ENCODE data around the gene PSG5. TPM values are rescaled to one million over a fixed set of nuclear protein-coding genes. Genes with fewer than 3 reads are reported as not detected.

PSG5 gene
- total and polyA plus RNA-seq, 2 experiments from 2014 or later = 0.32 TPM; not detected in 1

DNA sequence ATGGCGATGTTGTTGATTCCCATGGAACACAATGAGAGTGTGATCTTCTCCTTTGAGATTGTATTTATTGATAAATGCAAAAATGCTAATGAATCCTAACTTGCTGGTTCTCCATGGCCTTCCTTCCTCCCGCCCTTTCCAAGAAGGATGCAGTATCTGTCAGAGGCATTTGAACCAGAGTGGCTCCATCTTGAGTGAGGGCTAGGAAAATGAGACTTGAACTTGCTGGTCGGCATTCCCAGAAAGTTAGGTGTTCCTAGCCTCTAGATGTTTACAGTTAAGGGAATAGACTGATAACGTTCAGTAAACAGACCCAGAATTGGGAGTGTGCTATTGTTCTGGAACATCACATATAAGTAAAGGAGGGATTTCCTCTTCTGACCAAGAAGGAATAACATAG is 59.6 kb downstream of the PSG5 start:
- Mint-ChIP-seq H3K4me3 (no peak overlapping the region), H3K27me3 (ENCODE audit: insufficient read depth, low read depth, poor library complexity) (peaks cover 2% of the 10 kb centered on the region), H3K4me1 (no peaks in the 10 kb centered on the region), H3K36me3 (ENCODE audit: low read depth) (peaks cover 23% of the 10 kb centered on the region), H3K27ac (no peak overlapping the region), H3K9me3 (peaks cover 95% of the 10 kb centered on the region)
- H2AFZ ChIP-seq = no peak overlapping the region
- DNase-seq (ENCODE audit: low spot score) (no peak), ATAC-seq (no peak)
- H3K4me3 ChIP-seq = no peak overlapping the region
- no peaks in the 10 kb centered on the region for H3K36me3 ChIP-seq (ENCODE audit: insufficient read depth)
- H3K4me2 ChIP-seq = no peak overlapping the region
- H3K79me2 ChIP-seq (replicated peaks; ENCODE audit: insufficient read depth) = no peaks in the 10 kb centered on the region
- H3K9me2 ChIP-seq (ENCODE audit: insufficient read depth) = no peaks in the 10 kb centered on the region
- H3K27me3 ChIP-seq (ENCODE audit: insufficient read depth) = no peaks in the 10 kb centered on the region
- H4K20me1 ChIP-seq (replicated peaks; ENCODE audit: insufficient read depth) = no peaks in the 10 kb centered on the region
- H3K4me1 ChIP-seq (ENCODE audit: insufficient read depth) = no peaks in the 10 kb centered on the region
- H3K27ac ChIP-seq (ENCODE audit: low read depth) = no peak overlapping the region
- H3F3A ChIP-seq (replicated peaks; ENCODE audit: low read depth) = no peaks in the 10 kb centered on the region
- TF ChIP-seq NANOG (IDR thresholded peaks at IDR 0.05; ENCODE audit: borderline replicate concordance) = no peak
- TF ChIP-seq CREB1 (CRISPR knock-in tag; IDR thresholded peaks at IDR 0.05; ENCODE audit: low read depth) = no peak
- TF ChIP-seq STAT1 (IDR thresholded peaks at IDR 0.05; ENCODE audit: unreplicated experiment) = no peak
- no peak for TF ChIP-seq ZNF331 (CRISPR knock-in tag; IDR thresholded peaks at IDR 0.05; ENCODE audit: low read depth)
- TF ChIP-seq, protein P1, sequence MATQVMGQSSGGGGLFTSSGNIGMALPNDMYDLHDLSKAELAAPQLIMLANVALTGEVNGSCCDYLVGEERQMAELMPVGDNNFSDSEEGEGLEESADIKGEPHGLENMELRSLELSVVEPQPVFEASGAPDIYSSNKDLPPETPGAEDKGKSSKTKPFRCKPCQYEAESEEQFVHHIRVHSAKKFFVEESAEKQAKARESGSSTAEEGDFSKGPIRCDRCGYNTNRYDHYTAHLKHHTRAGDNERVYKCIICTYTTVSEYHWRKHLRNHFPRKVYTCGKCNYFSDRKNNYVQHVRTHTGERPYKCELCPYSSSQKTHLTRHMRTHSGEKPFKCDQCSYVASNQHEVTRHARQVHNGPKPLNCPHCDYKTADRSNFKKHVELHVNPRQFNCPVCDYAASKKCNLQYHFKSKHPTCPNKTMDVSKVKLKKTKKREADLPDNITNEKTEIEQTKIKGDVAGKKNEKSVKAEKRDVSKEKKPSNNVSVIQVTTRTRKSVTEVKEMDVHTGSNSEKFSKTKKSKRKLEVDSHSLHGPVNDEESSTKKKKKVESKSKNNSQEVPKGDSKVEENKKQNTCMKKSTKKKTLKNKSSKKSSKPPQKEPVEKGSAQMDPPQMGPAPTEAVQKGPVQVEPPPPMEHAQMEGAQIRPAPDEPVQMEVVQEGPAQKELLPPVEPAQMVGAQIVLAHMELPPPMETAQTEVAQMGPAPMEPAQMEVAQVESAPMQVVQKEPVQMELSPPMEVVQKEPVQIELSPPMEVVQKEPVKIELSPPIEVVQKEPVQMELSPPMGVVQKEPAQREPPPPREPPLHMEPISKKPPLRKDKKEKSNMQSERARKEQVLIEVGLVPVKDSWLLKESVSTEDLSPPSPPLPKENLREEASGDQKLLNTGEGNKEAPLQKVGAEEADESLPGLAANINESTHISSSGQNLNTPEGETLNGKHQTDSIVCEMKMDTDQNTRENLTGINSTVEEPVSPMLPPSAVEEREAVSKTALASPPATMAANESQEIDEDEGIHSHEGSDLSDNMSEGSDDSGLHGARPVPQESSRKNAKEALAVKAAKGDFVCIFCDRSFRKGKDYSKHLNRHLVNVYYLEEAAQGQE (IDR thresholded peaks at IDR 0.05; ENCODE audit: unreplicated experiment) = no peak
- TF ChIP-seq, protein P2, sequence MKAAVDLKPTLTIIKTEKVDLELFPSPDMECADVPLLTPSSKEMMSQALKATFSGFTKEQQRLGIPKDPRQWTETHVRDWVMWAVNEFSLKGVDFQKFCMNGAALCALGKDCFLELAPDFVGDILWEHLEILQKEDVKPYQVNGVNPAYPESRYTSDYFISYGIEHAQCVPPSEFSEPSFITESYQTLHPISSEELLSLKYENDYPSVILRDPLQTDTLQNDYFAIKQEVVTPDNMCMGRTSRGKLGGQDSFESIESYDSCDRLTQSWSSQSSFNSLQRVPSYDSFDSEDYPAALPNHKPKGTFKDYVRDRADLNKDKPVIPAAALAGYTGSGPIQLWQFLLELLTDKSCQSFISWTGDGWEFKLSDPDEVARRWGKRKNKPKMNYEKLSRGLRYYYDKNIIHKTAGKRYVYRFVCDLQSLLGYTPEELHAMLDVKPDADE (IDR thresholded peaks at IDR 0.05) = no peak
- no peak for TF ChIP-seq EZH2phosphoT487 (IDR thresholded peaks at IDR 0.05; ENCODE audit: unreplicated experiment)
- TF ChIP-seq EZH2 (IDR thresholded peaks at IDR 0.05; ENCODE audit: low read depth, unreplicated experiment) = no peak
- TF ChIP-seq, protein P3, sequence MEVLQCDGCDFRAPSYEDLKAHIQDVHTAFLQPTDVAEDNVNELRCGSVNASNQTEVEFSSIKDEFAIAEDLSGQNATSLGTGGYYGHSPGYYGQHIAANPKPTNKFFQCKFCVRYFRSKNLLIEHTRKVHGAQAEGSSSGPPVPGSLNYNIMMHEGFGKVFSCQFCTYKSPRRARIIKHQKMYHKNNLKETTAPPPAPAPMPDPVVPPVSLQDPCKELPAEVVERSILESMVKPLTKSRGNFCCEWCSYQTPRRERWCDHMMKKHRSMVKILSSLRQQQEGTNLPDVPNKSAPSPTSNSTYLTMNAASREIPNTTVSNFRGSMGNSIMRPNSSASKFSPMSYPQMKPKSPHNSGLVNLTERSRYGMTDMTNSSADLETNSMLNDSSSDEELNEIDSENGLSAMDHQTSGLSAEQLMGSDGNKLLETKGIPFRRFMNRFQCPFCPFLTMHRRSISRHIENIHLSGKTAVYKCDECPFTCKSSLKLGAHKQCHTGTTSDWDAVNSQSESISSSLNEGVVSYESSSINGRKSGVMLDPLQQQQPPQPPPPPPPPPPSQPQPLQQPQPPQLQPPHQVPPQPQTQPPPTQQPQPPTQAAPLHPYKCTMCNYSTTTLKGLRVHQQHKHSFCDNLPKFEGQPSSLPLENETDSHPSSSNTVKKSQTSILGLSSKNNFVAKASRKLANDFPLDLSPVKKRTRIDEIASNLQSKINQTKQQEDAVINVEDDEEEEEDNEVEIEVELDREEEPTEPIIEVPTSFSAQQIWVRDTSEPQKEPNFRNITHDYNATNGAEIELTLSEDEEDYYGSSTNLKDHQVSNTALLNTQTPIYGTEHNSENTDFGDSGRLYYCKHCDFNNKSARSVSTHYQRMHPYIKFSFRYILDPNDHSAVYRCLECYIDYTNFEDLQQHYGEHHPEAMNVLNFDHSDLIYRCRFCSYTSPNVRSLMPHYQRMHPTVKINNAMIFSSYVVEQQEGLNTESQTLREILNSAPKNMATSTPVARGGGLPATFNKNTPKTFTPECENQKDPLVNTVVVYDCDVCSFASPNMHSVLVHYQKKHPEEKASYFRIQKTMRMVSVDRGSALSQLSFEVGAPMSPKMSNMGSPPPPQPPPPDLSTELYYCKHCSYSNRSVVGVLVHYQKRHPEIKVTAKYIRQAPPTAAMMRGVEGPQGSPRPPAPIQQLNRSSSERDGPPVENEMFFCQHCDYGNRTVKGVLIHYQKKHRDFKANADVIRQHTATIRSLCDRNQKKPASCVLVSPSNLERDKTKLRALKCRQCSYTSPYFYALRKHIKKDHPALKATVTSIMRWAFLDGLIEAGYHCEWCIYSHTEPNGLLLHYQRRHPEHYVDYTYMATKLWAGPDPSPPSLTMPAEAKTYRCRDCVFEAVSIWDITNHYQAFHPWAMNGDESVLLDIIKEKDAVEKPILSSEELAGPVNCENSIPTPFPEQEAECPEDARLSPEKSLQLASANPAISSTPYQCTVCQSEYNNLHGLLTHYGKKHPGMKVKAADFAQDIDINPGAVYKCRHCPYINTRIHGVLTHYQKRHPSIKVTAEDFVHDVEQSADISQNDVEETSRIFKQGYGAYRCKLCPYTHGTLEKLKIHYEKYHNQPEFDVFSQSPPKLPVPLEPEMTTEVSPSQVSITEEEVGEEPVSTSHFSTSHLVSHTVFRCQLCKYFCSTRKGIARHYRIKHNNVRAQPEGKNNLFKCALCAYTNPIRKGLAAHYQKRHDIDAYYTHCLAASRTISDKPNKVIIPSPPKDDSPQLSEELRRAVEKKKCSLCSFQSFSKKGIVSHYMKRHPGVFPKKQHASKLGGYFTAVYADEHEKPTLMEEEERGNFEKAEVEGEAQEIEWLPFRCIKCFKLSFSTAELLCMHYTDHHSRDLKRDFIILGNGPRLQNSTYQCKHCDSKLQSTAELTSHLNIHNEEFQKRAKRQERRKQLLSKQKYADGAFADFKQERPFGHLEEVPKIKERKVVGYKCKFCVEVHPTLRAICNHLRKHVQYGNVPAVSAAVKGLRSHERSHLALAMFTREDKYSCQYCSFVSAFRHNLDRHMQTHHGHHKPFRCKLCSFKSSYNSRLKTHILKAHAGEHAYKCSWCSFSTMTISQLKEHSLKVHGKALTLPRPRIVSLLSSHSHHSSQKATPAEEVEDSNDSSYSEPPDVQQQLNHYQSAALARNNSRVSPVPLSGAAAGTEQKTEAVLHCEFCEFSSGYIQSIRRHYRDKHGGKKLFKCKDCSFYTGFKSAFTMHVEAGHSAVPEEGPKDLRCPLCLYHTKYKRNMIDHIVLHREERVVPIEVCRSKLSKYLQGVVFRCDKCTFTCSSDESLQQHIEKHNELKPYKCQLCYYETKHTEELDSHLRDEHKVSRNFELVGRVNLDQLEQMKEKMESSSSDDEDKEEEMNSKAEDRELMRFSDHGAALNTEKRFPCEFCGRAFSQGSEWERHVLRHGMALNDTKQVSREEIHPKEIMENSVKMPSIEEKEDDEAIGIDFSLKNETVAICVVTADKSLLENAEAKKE (CRISPR knock-in tag; IDR thresholded peaks at IDR 0.05) = no peak
- TF ChIP-seq POLR2AphosphoS5 (IDR thresholded peaks at IDR 0.05; ENCODE audit: low read depth) = no peak
- TF ChIP-seq, protein P4, sequence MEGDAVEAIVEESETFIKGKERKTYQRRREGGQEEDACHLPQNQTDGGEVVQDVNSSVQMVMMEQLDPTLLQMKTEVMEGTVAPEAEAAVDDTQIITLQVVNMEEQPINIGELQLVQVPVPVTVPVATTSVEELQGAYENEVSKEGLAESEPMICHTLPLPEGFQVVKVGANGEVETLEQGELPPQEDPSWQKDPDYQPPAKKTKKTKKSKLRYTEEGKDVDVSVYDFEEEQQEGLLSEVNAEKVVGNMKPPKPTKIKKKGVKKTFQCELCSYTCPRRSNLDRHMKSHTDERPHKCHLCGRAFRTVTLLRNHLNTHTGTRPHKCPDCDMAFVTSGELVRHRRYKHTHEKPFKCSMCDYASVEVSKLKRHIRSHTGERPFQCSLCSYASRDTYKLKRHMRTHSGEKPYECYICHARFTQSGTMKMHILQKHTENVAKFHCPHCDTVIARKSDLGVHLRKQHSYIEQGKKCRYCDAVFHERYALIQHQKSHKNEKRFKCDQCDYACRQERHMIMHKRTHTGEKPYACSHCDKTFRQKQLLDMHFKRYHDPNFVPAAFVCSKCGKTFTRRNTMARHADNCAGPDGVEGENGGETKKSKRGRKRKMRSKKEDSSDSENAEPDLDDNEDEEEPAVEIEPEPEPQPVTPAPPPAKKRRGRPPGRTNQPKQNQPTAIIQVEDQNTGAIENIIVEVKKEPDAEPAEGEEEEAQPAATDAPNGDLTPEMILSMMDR (conservative IDR thresholded peaks at IDR 0.05; ENCODE audit: low read depth in 2 of 2) = no peak
- no peak for TF ChIP-seq JUNB (IDR thresholded peaks at IDR 0.05; ENCODE audit: unreplicated experiment)
- no peak for TF ChIP-seq ZNF114 (CRISPR knock-in tag; IDR thresholded peaks at IDR 0.05)

All from GM23338 (cell line).